HL-60/S4 treated with phorbol 12-myristate 13-acetate at 8.2 ng/mL for 4 days and 3 days (cell line): ENCODE measurements around the gene GNPDA1.

ENCODE experiments used
- in situ Hi-C: fragments of 300-500 bp; cut with MboI; formaldehyde crosslinking; loops from 2 replicates; pipeline ENCODE4 v1.15.0; 2022; ENCODE audit warnings: low sequenced_read_pairs

The GNPDA1 gene

GRCh38 chr5:141997358-141997960, 15.4 kb downstream of the GNPDA1 start:
- in situ Hi-C loops: no loop called here

- in situ Hi-C loops: no loop called here
These were observed 17.2 kb downstream of the GNPDA1 start for GRCh38 chr5:141995656-141996055.

GRCh38 chr5:141994511-141995136, 18.2 kb downstream of the GNPDA1 start:
- in situ Hi-C loops: no loop called here

GRCh38 chr5:141992349-141992963, 20.4 kb downstream of the GNPDA1 start:
- in situ Hi-C loops: no loop called here

- in situ Hi-C loops: no loop called here
These were observed 23.1 kb downstream of the GNPDA1 start for GRCh38 chr5:141989720-141990119.

- in situ Hi-C loops: no loop called here
These were observed 26.8 kb downstream of the GNPDA1 start for GRCh38 chr5:141986072-141986471.

- in situ Hi-C loops: no loop called here
These were observed 30.2 kb downstream of the GNPDA1 start for GRCh38 chr5:141982626-141983025.

GRCh38 chr5:141978389-141978788, 34.4 kb downstream of the GNPDA1 start:
- in situ Hi-C loops: no loop called here

GRCh38 chr5:141976176-141976575, 36.7 kb downstream of the GNPDA1 start:
- in situ Hi-C loops: no loop called here

GRCh38 chr5:141973871-141974595, 38.8 kb downstream of the GNPDA1 start:
- in situ Hi-C loops: loop anchor here (25.0 kb wide), 1 partner anchor 287 kb away; the partner anchor contains the start of gene ARAP3

- in situ Hi-C loops: loop anchor here (25.0 kb wide), 1 partner anchor 283 kb away; the partner anchor contains the start of gene ARAP3
These were observed 42.8 kb downstream of the GNPDA1 start for GRCh38 chr5:141969783-141970771.

GRCh38 chr5:141968914-141969608, 43.8 kb downstream of the GNPDA1 start, which contains the start of gene RNF14:
RNF14 (plus strand) TSS chr5:141969105; CDS start chr5:141973589, 4,484 bp downstream.
- in situ Hi-C loops: loop anchor here (25.0 kb wide), 1 partner anchor 282 kb away; the partner anchor contains the start of gene ARAP3

GRCh38 chr5:141966963-141967333, 45.9 kb downstream of the GNPDA1 start:
- in situ Hi-C loops: loop anchor here (25.0 kb wide), 1 partner anchor 280 kb away; the partner anchor contains the start of gene ARAP3

GRCh38 chr5:141966275-141966962, 46.4 kb downstream of the GNPDA1 start:
- in situ Hi-C loops: loop anchor here (25.0 kb wide), 1 partner anchor 279 kb away; the partner anchor contains the start of gene ARAP3

- in situ Hi-C loops: loop anchor here (25.0 kb wide), 1 partner anchor 278 kb away; the partner anchor contains the start of gene ARAP3
These were observed 47.8 kb downstream of the GNPDA1 start for GRCh38 chr5:141965071-141965470.

GRCh38 chr5:141963701-141964100, 49.1 kb downstream of the GNPDA1 start:
- in situ Hi-C loops: loop anchor here (25.0 kb wide), 1 partner anchor 276 kb away; the partner anchor contains the start of gene ARAP3

- in situ Hi-C loops: loop anchor here (25.0 kb wide), 1 partner anchor 274 kb away; the partner anchor contains the start of gene ARAP3
These were observed 51.4 kb downstream of the GNPDA1 start for GRCh38 chr5:141961466-141961865.
